CD4-positive, alpha-beta T cell treated with Interferon alpha-2 for 1 hour (primary cell): ENCODE data around the gene ERC1.
"Not testable (repeated sequence)": the region's sequence is repeated elsewhere in the genome, so short reads cannot be mapped to it uniquely, and the experiment has no call there.

Source experiments
- DNase-seq, 2 donors: peaks; one replicate each; pipeline ENCODE4 v3.0.0-alpha.2; 2020 to 2022

ERC1 gene

GRCh38 chr12:1083151-1083888 lies 92.3 kb downstream of the ERC1 start:
- DNase-seq, result no peak

GRCh38 chr12:1083889-1084262 lies 92.9 kb downstream of the ERC1 start:
- DNase-seq, result no peak

- no peak for DNase-seq
Measured at GRCh38 chr12:1091350-1091749, 100.3 kb downstream of the ERC1 start.

- DNase-seq, result peak; percentile 16 to 68
Measured at GRCh38 chr12:1093166-1093751, 102.2 kb downstream of the ERC1 start.

- no peak for DNase-seq
Measured at GRCh38 chr12:1094714-1095113, 103.7 kb downstream of the ERC1 start.

GRCh38 chr12:1099158-1099557 lies 108.1 kb downstream of the ERC1 start:
- no peak for DNase-seq

GRCh38 chr12:1099618-1100017 lies 108.6 kb downstream of the ERC1 start:
- not testable (repeated sequence) for DNase-seq

- no peak for DNase-seq
Measured at GRCh38 chr12:1102115-1102514, 111.1 kb downstream of the ERC1 start.

- DNase-seq, result no peak
Measured at GRCh38 chr12:1102791-1103450, 111.9 kb downstream of the ERC1 start.

- no peak for DNase-seq
Measured at GRCh38 chr12:1103632-1104031, 112.6 kb downstream of the ERC1 start.

GRCh38 chr12:1104088-1104800 lies 113.2 kb downstream of the ERC1 start:
- DNase-seq, result no peak

GRCh38 chr12:1107669-1108068 lies 116.6 kb downstream of the ERC1 start:
- DNase-seq, result no peak

GRCh38 chr12:1108276-1108675 lies 117.3 kb downstream of the ERC1 start:
- peak in 1 of 2 donors; percentile 21 for DNase-seq

GRCh38 chr12:1115484-1116231 lies 124.6 kb downstream of the ERC1 start:
- DNase-seq, result no peak

GRCh38 chr12:1117371-1117770 lies 126.3 kb downstream of the ERC1 start:
- no peak for DNase-seq

GRCh38 chr12:1117970-1118563 lies 127.0 kb downstream of the ERC1 start:
- DNase-seq, result peak; percentile 65 to 77

- peak; percentile 34 to 57 for DNase-seq
Measured at GRCh38 chr12:1122786-1123185, 131.8 kb downstream of the ERC1 start.

- DNase-seq, result peak in 1 of 2 donors; percentile 28
Measured at GRCh38 chr12:1126091-1126490, 135.1 kb downstream of the ERC1 start.

GRCh38 chr12:1127021-1127420 lies 136.0 kb downstream of the ERC1 start:
- no peak for DNase-seq

GRCh38 chr12:1130164-1130563 lies 139.1 kb downstream of the ERC1 start:
- no peak for DNase-seq

GRCh38 chr12:1130571-1130970 lies 139.5 kb downstream of the ERC1 start:
- DNase-seq, result no peak

- DNase-seq, result no peak
Measured at GRCh38 chr12:1131811-1132224, 140.8 kb downstream of the ERC1 start.
